HTERT RPE-1 (cell line): ENCODE results near the gene TRPC4.
"Not testable (repeated sequence)": the region's sequence is repeated elsewhere in the genome, so short reads cannot be mapped to it uniquely, and the experiment has no call there.

Source experiments
- in situ Hi-C: fragments of 300-500 bp; cut with MboI; formaldehyde crosslinking; loops from 4 replicates; pipeline ENCODE4 v1.14.3; 2020; ENCODE audit warnings: low sequenced_read_pairs

The TRPC4 gene

DNA sequence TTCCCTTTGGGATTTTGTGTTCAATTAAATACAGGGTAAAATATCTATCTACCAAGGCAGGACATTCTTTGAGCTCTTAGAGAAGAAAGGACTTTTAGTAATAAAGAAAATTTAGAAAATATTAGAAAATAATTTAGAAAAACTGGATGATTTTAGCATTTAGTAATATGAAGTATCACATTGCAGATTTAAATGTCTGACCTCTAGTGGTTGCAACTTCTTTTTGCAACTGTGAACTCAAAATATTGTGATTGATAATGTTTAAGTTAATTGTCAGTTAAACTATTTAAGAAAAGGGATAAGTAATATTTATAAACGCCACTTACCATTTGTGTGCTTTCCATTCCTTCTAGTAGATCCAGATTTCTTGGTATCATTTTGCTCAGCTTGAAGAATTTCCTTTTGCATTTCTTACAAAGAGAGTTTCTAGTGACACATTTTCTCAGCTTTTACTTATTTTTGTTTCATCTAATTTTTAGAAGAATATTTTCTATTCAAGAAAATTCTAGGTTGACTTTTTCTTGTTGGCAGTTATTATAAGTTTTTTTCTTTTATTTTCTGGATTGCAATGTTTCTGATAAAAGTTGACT is 260.7 kb downstream of the TRPC4 start:
- in situ Hi-C loops: no loop called here

DNA sequence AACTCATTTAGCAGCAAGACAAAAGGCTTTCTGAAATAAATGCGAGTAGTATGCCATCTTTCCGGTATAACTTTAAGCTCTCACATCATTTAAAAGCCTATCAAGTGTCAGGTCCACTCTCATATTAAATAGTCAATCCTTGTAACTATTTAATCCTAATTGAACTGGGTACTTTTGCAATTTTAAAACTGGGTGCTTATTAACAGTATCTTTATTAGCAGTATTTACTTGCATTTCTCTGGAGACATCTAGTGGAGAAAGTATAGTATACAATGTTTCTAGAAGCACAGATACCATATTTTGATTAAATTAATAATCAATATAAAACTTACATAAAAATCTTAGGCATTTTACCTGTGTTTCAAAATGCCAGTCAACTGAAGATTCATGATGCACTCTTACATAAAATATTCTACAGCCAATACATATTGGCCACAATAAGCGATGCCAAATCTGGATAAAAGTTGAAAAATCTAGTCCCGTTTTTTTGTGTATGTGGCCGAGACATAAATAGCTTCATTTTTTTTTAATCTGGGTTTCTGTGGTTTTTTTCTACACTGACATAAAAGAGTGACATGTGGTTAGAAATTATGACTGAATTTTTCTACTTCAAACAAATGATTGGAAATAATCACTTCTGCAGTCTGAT is 266.7 kb downstream of the TRPC4 start:
- in situ Hi-C loops: no loop called here

DNA sequence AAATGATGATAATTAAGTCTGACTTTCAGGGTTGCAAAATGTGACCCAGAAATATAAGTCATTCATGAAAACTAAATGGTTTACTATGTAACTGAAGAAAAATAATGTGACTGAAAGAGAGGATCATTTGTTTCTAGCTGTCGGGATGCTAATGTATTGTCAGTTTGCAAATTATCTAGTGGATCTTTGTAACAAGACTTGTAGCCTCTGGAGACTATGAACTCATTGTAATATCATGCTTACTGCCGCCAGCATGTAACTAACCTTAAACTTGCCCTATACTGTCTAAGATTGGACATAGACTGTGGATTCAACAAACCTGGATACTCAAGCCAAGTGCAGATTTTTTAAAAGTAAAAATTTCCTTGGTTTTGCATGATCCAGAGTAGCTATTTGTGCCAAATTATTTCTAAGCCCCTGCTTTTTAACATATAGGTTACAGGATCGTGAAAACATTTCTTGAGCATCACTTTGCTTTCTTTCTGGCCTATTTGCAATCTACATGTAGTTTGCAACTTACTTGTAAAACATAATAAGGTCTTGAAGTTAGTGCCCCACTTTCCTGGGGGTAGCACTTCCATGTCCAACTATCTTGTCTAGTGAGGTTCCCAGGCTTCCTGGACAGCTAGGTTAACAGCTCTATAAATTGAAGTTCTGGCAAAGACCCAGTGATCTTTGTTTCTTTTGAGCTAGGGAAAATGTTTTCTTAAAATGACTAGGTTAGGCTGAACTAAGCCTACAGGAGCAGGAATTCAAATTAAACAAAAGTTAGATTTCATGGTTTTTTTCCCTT is 267.7 kb downstream of the TRPC4 start:
- in situ Hi-C loops: no loop called here

DNA sequence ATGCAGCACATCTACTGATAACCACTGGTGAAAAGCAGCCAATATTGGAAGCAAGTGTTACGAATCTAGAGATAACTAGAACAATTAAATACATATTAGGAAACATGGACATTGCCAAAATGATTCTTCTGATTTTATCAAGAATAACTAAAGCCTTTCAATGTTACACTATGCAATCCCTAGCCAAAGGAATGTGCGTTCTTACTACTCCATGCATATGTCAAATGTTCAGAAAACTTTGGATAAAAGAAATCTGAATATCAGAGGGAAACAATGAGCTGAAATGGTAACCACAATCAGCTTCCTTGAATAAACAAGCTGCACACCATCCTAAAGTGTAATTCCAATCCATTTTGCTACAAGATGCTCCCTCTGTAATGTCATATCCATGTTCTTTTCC is 270.1 kb downstream of the TRPC4 start:
- in situ Hi-C loops: no loop called here

DNA sequence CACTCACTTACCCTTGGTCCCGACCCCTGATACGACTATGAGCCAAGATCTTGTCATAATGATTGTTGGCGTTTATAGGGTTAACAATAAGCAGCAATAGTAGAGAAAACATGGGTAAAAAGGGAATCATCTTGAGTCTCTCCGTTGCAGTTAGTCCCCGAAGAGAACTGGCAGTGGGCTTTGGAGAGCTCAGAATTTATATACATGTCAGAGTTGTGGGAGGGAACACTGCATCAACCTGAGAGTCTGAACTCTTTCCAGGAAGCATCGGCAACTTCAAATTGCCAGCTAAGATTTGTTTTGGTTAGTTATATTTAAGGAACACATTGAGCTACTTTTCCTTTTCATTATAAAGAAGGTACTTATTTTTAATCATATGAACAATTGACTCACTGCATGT is 271.0 kb downstream of the TRPC4 start, which contains the start of gene POSTN:
POSTN (minus strand) TSS at position 172 of the 400 bp plus-strand sequence; CDS start at position 130, 42 bp downstream.
- in situ Hi-C loops: no loop called here

DNA sequence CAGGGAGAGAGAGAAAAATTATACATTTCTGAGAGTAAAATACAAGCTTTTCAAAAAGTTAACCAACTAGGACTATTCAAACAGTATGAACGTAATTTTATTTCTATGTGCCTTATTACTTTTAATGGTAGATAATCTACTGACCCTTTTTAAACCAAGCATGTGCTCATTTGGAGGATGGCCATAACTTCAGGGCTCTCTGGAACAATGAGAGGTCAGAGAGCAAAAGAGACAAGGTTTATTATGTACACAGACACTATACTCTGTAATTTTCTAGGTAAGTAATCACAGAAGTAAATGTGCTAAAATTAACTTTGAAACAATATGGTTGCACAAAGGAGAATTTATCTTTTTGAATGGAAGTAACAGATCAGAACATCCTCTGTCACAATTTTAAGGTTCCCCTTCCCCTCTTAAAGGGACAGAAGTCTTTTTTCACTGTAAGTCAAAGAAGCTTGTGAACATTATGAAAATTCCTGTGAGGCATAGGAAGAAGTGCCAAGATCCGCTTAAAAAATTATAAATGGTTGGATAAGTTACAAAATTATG is 272.0 kb downstream of the TRPC4 start:
- in situ Hi-C loops: no loop called here

DNA sequence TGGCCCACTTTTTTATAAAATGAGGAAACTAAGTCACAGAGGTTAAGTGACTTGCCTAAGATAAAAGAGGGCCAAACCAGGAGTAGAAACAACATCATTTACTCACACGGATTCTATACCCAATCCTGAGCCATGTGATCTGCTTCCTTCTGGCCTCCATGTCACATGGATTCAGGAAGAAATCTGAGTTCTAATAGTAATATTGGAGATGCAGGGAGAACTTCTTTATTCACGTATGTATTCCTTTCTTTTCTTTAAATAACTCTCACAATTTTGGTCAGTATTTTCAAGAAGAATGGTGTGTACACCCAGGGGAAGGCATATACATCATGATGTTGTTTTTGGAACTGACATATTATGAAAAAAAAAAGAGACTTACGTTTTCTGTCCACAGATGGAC is 272.8 kb downstream of the TRPC4 start:
- in situ Hi-C loops: no loop called here

DNA sequence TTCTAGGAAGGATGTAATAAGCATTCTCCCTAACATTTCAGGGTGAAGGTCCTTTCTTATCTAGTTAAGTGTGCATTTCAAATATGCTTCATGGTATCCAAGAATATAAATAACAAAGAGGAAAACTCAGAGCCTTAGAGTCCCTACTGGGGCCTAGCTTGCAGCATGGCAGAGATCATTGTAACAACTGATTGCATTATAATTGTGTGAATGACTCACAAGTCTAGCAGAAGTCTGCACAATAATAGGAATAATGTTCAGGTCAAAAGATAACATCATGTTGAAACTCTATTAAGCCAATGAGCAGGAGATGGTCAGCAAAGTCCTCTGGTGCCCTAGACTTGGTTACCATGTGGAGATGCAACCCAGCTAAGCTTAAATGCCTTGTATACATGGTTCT is 274.4 kb downstream of the TRPC4 start:
- in situ Hi-C loops: no loop called here

DNA sequence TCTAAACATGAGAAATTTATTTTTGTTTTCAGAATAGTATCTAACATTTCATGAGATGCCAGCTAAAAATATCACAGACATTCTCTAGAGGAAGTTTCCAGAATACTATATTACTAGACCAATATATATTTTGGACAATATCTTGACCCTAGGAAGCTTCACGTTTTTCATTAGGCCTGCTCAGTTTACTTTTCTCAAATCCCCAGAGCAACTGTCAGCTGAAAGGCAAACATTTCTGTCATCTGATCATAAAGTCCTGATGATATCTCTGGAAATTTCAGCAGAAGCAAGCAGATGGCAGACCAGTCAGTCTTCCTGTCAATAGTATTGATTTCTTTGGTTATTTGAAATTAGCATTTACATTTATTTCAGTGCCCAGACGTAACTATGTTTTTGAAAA is 275.0 kb downstream of the TRPC4 start:
- in situ Hi-C loops: no loop called here

DNA sequence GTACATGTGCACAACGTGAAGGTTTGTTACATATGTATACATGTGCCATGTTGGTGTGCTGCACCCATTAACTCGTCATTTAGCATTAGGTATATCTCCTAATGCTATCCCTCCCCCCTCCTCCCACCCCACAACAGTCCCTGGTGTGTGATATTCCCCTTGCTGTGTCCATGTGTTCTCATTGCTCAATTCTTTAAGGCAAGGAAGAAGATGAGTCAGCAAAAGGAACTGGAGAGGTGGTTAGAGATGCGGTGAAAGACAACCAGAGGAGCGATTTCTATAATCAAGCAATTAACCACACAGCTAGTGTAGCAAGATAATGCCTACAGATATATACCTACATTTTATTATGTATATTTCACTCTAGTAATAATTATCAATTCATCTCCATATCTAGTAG is 280.2 kb downstream of the TRPC4 start:
- in situ Hi-C loops: not testable (repeated sequence)

DNA sequence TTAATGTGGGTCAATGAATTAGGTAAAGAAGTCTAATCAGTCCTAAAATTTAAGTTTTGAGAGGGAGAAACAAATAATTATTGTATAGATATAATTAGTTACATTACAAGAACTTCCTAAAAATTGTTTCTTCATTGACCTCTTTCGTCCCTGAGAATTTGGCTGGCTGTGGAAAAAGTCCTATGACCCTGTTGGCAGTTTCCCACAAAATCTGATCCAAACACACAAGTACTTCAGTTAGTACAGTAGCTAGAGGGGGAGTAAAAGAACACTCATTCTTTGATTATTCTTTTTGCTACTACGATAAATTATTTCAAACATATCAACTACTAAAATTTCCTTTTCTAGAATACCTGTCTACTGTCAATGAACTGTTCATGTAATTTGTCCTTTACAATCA is 282.3 kb downstream of the TRPC4 start:
- in situ Hi-C loops: no loop called here
